Activated naive CD4-positive, alpha-beta T cell treated with anti-CD3 and anti-CD28 coated beads, Interleukin-2, amount 10 ng/mL, durations not matched to agents 7 days and 5 days (primary cell): ENCODE measurements around the gene PIGT.
A peak's percentile ranks its signal among the peaks of the same experiment; 100 is the strongest.

Experiments
- CTCF ChIA-PET: fragments of 350-600 bp; sonication (Branson Sonifier 250); formaldehyde crosslinking; loops from one replicate; lab custom pipeline; 2021; ENCODE audit warnings: antibody characterized with exemption; lab: Charles Lee
- DNase-seq: peaks from one replicate; pipeline ENCODE4 v3.0.0-alpha.2; 2020
- H3K27ac Mint-ChIP-seq: one replicate; pipeline ENCODE4 v1.8.0; 2021; ENCODE audit warnings: mild to moderate bottlenecking, moderate library complexity, mixed read lengths
- H3K27me3 Mint-ChIP-seq: one replicate; pipeline ENCODE4 v1.8.0; 2021; ENCODE audit warnings: mild to moderate bottlenecking, mixed read lengths
- H3K36me3 Mint-ChIP-seq: one replicate; pipeline ENCODE4 v1.8.0; 2021; ENCODE audit warnings: mixed read lengths
- H3K4me1 Mint-ChIP-seq: one replicate; pipeline ENCODE4 v1.8.0; 2021; ENCODE audit warnings: mixed read lengths
- H3K4me3 Mint-ChIP-seq: one replicate; pipeline ENCODE4 v1.8.0; 2021; ENCODE audit warnings: mild to moderate bottlenecking, moderate library complexity, mixed read lengths
- H3K9me3 Mint-ChIP-seq: one replicate; pipeline ENCODE4 v1.8.0; 2021; ENCODE audit warnings: mixed read lengths

Gene PIGT

DNA sequence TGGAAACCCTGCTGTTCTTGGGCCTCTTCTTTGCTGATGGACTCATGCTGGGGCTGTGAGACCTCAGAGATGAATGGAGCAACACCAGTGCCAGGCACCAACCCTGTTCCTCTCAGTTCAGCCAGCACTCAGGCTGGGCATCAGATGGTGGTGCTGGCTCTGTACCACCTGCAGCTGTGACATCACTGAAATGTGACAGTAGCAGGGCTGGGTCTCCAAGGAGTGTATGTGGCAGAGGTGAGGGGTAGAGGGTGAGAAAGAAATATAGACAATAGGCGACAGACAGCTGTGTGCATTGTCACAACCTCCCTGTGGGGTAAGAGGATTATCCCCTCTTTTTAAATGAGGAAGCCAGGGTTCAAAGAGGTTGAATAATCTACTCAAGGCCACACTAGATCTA lies 37.8 kb upstream of the PIGT start, which contains the start of gene TP53TG5:
Gene TP53TG5, minus strand, starts transcription at position 135 of the 400 bp plus-strand sequence. Its CDS starts 89 bp downstream, at position 46.
- H3K27me3 Mint-ChIP-seq, result no peaks in the 10 kb centered on the region
- H3K4me3 Mint-ChIP-seq, result no peak within 1 kb of the TSS
- CTCF ChIA-PET, result interaction anchor here (9.0 to 20.1 kb wide), 2 partner anchors 56 to 73 kb away, joined by 72 to 382 read pairs; no protein-coding TSS in a partner anchor
- no peak within 1 kb of the TSS for H3K27ac Mint-ChIP-seq
- peaks cover 16% of the 10 kb centered on the region for H3K4me1 Mint-ChIP-seq
- no peaks in the 10 kb centered on the region for H3K36me3 Mint-ChIP-seq
- DNase-seq, result no peak
- H3K9me3 Mint-ChIP-seq, result no peaks in the 10 kb centered on the region

DNA sequence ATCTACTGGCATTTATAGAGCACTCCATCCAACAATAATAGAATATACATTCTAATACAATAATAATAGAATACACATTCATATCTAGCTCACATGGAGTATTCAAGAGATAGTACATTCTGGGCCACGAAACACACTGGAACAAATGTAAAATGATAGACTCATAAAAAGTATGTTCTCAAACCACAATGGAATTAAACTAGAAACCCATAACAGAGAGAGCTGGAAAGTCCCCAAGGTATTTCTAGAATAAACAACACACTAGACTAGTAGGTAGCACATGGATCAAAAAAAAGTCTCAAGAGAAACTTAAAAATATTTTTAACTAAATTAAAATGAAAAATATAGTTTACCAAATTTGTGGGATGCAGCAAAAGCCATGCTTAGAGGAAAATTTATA lies 28.7 kb upstream of the PIGT start:
- no peak overlapping the region for H3K4me3 Mint-ChIP-seq
- H3K27ac Mint-ChIP-seq, result no peak overlapping the region
- CTCF ChIA-PET, result interaction anchor here (1.0 to 7.3 kb wide), 3 partner anchors 13 to 68 kb away, joined by 3 to 24 read pairs (median 3); no protein-coding TSS in a partner anchor
- H3K4me1 Mint-ChIP-seq, result no peaks in the 10 kb centered on the region
- H3K36me3 Mint-ChIP-seq, result no peaks in the 10 kb centered on the region
- peaks cover 2% of the 10 kb centered on the region for H3K9me3 Mint-ChIP-seq
- DNase-seq, result no peak
- H3K27me3 Mint-ChIP-seq, result no peaks in the 10 kb centered on the region

DNA sequence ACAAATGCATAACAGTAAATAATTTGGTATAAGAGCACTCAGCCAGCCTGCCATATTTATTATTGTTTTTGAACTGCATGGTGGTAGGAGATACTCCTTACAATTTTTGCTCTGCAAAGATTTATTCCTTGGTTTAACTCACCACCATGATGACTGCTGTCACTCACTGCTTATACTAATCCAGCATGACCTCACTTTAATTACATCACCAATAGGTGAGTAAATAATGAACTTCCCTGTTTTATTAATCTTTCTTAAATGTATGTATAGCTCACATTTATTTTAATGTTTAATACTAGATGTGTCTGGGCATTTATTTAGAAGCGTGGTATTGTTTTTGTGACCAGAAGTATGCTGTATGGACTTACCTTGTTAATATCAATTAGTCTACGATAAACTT lies 25.0 kb upstream of the PIGT start:
- Mint-ChIP-seq H3K4me3 (no peak overlapping the region), H3K27ac (no peak overlapping the region), H3K36me3 (no peaks in the 10 kb centered on the region), H3K9me3 (peaks cover 2% of the 10 kb centered on the region), H3K27me3 (no peaks in the 10 kb centered on the region), H3K4me1 (no peaks in the 10 kb centered on the region)
- CTCF ChIA-PET, result no interaction called here
- no peak for DNase-seq

DNA sequence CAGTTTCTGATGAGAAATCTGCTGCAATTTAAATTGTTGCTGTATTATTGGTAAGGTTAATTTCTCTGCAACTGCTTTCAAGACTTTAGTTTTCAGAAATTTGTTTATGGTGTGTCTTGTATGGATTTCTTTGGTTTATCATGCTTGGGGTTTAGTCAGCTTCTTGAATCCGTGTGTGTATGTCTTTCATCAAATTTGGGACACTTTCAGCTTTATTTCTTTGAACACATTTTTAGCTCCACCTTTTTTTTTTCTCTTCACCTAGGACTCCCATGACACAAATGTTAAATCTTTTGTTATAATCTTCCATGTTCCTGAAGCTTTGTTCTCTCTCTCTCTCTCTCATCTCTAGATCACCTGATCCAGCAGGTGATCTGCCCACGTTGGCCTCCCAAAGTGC lies 24.4 kb upstream of the PIGT start:
- H3K4me1 Mint-ChIP-seq, result no peaks in the 10 kb centered on the region
- no peak overlapping the region for H3K4me3 Mint-ChIP-seq
- H3K36me3 Mint-ChIP-seq, result no peaks in the 10 kb centered on the region
- no peak for DNase-seq
- no peak overlapping the region for H3K27ac Mint-ChIP-seq
- no peaks in the 10 kb centered on the region for H3K27me3 Mint-ChIP-seq
- CTCF ChIA-PET, result interaction anchor here (1.0 kb wide), 1 partner anchor 295 kb away, joined by 3 read pairs; no protein-coding TSS in a partner anchor
- H3K9me3 Mint-ChIP-seq, result peaks cover 2% of the 10 kb centered on the region

DNA sequence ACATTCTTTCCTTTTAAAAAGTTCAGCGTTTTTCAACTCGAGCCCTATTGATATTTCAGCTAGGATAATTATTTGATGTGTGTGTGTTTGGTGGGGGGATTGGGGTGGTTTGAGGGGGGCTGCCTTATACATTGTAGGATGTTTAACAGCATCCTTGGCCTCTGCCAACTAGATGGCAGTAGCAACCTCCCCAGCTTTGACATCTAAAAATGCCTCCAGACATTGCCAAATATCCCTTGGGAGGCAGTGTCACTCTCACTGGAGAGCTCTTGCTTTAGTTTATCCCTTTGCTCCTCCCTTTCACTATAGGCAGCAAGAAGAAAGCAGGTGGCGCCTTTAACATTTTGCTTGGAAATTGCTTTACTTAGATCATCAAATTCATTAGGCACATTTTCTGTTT lies 23.2 kb upstream of the PIGT start:
- H3K4me3 Mint-ChIP-seq, result no peak overlapping the region
- DNase-seq, result no peak
- H3K4me1 Mint-ChIP-seq, result no peaks in the 10 kb centered on the region
- H3K9me3 Mint-ChIP-seq, result no peaks in the 10 kb centered on the region
- no peak overlapping the region for H3K27ac Mint-ChIP-seq
- H3K36me3 Mint-ChIP-seq, result no peaks in the 10 kb centered on the region
- CTCF ChIA-PET, result interaction anchor here (1.4 to 3.6 kb wide), 2 partner anchors 19 to 44 kb away, joined by 3 to 12 read pairs; no protein-coding TSS in a partner anchor
- H3K27me3 Mint-ChIP-seq, result no peaks in the 10 kb centered on the region

DNA sequence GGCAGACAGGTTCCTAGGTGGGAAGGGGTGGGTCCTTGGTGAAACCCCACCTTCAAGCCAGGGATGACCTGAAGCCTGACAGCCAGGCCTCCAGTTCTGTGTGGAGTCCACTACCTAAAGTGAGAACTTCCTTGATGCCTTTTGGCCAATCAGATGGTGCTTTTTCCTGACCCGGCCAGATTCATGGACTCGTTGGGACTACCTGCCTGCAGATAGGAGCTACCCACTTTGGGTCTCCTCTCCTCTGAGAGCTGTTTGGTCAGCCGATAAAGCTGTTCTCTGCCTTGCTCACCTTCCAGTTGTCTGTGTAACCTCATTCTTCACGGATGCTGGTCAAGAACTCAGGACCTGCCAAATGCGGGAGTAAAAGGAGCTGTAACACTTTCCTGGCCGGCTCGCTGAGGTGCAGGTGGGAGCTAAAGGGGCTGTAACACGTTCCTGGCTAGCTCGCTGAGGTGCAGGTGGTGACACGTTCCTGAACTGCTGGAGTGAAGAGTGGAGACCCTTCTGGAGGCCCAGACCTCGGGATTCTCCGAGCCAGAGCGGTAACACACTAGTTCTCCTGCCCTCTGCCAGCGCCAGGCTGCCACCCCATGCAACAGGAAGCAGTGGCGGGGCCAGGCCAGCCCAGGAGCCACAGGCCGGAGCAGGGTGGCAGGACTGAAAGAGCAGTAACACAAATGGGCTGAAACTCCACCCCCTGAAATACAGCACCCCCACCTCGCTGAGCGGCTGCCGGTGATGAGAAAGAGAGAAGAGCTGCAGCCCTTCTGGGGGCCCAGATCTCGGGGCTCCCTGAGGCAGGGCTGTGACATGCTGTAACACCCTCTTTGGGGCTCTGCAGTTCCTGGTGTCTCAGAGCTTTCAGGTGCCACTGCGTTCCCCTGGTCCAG lies 21.5 kb upstream of the PIGT start:
- Mint-ChIP-seq H3K9me3 (peaks cover 2% of the 10 kb centered on the region), H3K27me3 (peaks cover 1% of the 10 kb centered on the region), H3K27ac (no peak overlapping the region), H3K36me3 (no peaks in the 10 kb centered on the region), H3K4me1 (no peaks in the 10 kb centered on the region), H3K4me3 (no peak overlapping the region)
- DNase-seq, result no peak
- CTCF ChIA-PET, result interaction anchor here (1.0 to 3.6 kb wide), 2 partner anchors 43 to 61 kb away, joined by 3 to 12 read pairs; no protein-coding TSS in a partner anchor

DNA sequence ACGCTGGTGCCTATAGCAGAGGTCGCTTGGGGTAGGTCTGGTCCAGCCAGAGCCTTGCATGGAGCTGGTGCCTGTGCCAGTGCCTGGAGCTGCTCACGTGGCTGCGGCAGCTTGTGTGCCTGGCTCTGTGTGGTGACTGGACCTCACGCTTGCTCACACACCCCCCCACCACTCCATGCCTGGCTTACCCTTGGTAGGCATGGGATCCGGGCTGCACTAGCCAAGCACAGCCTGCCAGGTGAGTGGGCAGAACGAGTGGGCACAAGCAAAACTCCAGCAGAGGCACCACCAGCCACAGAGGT lies 20.9 kb upstream of the PIGT start:
- Mint-ChIP-seq H3K27me3 (peaks cover 3% of the 10 kb centered on the region), H3K4me3 (no peak overlapping the region), H3K36me3 (peaks cover 5% of the 10 kb centered on the region), H3K9me3 (peaks cover 8% of the 10 kb centered on the region), H3K27ac (no peak overlapping the region), H3K4me1 (no peaks in the 10 kb centered on the region)
- DNase-seq, result no peak
- CTCF ChIA-PET, result interaction anchor here (1.0 to 3.6 kb wide), 2 partner anchors 42 to 60 kb away, joined by 3 to 12 read pairs; no protein-coding TSS in a partner anchor

DNA sequence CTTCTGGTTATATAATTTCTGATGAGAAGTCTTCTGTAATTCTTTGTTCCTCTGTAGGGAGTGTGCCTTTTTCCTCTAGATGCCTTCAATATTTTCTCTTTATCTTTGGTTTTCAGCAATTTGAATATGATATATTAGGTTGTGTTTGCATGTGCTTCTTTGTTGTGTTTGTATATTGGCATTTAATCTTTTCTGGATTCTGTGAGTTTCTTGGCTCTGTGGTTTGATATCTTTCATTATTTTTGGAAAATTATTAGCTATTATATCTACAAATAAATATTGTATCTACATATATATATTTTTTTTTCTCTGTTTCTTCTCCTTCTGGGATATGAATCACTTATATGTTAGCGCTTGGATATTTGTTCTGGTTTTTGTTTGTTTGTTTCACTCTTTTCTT lies 16.9 kb upstream of the PIGT start:
- CTCF ChIA-PET, result interaction anchor here (1.0 kb wide), 1 partner anchor 36 kb away, joined by 3 read pairs; the partner anchor contains the start of gene SYS1

DNA sequence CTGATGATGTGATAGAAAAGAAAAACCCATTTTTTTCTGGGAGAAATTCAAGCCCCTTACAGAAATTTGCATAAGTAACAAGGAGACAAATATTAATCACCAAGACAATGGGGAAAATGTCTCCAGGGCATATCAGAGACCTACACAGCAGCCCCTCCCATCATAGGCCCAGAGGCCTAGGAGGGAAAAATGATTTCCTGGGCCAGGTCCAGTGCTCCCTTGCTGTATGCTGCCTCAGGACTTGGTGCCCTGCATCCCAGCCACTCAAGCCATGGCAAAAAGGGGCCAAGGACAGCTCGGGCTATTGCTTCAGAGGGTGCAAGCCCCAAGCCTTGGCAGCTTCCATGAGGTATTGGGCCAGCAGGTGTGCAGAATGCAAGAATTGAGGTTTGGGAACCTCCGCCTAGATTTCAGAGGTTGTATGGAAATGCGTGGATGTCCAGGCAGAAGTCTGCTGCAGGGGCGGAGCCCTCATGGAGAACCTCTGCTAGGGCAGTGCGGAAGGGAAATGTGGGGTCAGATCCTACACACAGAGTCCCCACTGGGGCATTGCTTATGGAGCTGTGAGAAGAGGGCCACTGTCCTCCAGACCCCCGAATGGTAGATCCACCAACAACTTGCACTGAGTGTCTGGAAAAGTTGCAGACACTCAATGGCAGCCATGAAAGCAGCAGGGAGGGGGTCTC lies 15.5 kb upstream of the PIGT start:
- H3K9me3 Mint-ChIP-seq, result peaks cover 28% of the 10 kb centered on the region
- H3K4me1 Mint-ChIP-seq, result peaks cover 7% of the 10 kb centered on the region
- CTCF ChIA-PET, result interaction anchor here (1.3 kb wide), 1 partner anchor 37 kb away, joined by 3 read pairs; no protein-coding TSS in a partner anchor

More for the DNA sequence above, 16.9 kb upstream of the PIGT start:
- Mint-ChIP-seq H3K27ac (no peak overlapping the region), H3K36me3 (peaks cover 11% of the 10 kb centered on the region), H3K4me3 (no peak overlapping the region), H3K27me3 (peaks cover 10% of the 10 kb centered on the region), H3K4me1 (no peaks in the 10 kb centered on the region), H3K9me3 (peaks cover 28% of the 10 kb centered on the region)
- DNase-seq, result no peak

DNA sequence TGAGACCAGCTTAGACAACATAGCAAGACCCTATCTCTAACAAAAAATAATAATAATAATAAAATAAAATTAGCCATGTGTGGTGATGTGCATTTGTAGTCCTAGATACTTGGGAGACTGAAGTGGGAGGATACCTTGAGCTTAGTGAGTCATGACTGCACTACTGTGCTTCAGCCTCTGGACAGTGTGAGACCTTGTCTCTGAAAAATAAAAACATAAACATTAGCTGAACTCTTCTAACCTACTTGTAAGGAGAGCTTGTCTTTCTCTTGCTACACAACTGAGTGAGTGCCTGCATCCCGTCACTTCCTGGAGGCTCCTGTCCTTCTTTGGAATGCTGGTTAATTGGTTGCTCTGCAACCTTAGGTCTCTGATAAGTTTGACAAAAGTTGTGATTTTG lies 13.0 kb upstream of the PIGT start:
- DNase-seq, result no peak
- peaks cover 28% of the 10 kb centered on the region for H3K9me3 Mint-ChIP-seq
- H3K36me3 Mint-ChIP-seq, result peaks cover 11% of the 10 kb centered on the region
- peaks cover 44% of the 10 kb centered on the region for H3K27me3 Mint-ChIP-seq
- peaks cover 15% of the 10 kb centered on the region for H3K4me1 Mint-ChIP-seq
- no peak overlapping the region for H3K4me3 Mint-ChIP-seq
- CTCF ChIA-PET, result interaction anchor here (1.3 to 3.1 kb wide), 2 partner anchors 34 to 109 kb away, joined by 5 to 8 read pairs; no protein-coding TSS in a partner anchor
- no peak overlapping the region for H3K27ac Mint-ChIP-seq

More for the DNA sequence above, 15.5 kb upstream of the PIGT start:
- DNase-seq, result no peak
- peaks cover 11% of the 10 kb centered on the region for H3K36me3 Mint-ChIP-seq
- H3K4me3 Mint-ChIP-seq, result no peak overlapping the region
- H3K27ac Mint-ChIP-seq, result no peak overlapping the region
- peaks cover 20% of the 10 kb centered on the region for H3K27me3 Mint-ChIP-seq

DNA sequence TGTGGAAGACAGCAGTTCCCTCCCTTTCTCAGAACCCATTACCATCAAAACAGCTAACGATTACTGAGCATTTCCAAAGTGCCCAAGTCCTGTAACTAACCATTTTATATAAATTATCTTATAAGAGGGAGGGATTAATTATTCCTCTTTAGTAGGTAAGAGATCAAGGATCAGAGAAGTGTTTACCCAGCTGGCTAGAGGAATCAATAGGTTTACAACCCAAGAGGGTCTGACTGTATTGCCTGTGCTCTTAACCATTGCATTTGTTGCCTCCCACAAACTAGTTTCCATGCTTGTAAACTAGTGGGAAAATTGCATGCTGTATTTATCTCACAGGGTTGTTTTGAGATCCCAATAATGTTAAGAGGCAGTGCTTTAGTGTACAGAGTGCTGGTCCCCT lies 11.5 kb upstream of the PIGT start:
- H3K36me3 Mint-ChIP-seq, result peaks cover 11% of the 10 kb centered on the region
- peaks cover 16% of the 10 kb centered on the region for H3K4me1 Mint-ChIP-seq
- CTCF ChIA-PET, result interaction anchor here (0.7 to 3.1 kb wide), 5 partner anchors 29 to 47 kb away, joined by 3 to 8 read pairs (median 4); partner anchors contain the start of gene SYS1
- H3K27ac Mint-ChIP-seq, result no peak overlapping the region
- peaks cover 25% of the 10 kb centered on the region for H3K9me3 Mint-ChIP-seq
- H3K4me3 Mint-ChIP-seq, result peak overlapping the region; percentile 62
- H3K27me3 Mint-ChIP-seq, result peaks cover 52% of the 10 kb centered on the region
- no peak for DNase-seq

DNA sequence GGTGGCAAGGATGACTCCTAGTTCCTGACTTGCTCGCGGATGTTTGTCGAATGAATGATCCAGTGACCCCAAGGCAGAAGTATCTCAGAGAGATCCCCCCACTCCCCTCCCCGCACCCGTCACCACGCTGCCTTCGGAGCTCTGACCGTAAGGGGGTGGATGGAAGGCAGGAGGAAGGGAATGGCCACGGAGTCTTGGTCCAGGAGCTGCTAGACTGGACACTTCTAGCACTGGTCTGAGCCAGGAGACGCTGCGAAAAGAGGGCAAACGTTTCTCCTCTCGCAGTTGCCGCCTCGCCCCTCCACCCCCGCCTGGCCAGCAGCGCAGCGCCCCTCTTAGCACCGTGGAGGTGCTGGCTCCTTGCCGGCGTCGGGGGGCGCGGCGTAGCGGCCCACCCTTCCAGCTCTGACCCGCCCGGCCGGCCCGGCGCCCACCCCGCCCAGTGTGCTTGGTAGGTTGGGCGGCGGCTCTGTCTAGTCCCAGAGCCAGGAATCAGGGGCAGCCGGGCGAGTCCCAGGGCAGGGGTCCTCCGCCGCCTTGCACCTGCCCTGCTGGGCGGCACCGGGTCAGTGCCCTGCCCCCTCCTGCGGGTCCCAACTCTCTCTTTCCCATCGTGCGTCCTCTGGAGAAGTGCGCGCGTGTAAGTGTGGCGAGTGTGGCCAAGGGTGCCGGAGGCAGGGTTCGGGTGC lies 10.2 kb upstream of the PIGT start:
- H3K4me3 Mint-ChIP-seq, result peak overlapping the region; percentile 79
- H3K4me1 Mint-ChIP-seq, result peaks cover 16% of the 10 kb centered on the region
- peaks cover 6% of the 10 kb centered on the region for H3K36me3 Mint-ChIP-seq
- CTCF ChIA-PET, result interaction anchor here (1.3 kb wide), 1 partner anchor 35 kb away, joined by 3 read pairs; no protein-coding TSS in a partner anchor
- peak; percentile 31 for DNase-seq
- H3K9me3 Mint-ChIP-seq, result peaks cover 13% of the 10 kb centered on the region
- no peak overlapping the region for H3K27ac Mint-ChIP-seq
- peaks cover 50% of the 10 kb centered on the region for H3K27me3 Mint-ChIP-seq

DNA sequence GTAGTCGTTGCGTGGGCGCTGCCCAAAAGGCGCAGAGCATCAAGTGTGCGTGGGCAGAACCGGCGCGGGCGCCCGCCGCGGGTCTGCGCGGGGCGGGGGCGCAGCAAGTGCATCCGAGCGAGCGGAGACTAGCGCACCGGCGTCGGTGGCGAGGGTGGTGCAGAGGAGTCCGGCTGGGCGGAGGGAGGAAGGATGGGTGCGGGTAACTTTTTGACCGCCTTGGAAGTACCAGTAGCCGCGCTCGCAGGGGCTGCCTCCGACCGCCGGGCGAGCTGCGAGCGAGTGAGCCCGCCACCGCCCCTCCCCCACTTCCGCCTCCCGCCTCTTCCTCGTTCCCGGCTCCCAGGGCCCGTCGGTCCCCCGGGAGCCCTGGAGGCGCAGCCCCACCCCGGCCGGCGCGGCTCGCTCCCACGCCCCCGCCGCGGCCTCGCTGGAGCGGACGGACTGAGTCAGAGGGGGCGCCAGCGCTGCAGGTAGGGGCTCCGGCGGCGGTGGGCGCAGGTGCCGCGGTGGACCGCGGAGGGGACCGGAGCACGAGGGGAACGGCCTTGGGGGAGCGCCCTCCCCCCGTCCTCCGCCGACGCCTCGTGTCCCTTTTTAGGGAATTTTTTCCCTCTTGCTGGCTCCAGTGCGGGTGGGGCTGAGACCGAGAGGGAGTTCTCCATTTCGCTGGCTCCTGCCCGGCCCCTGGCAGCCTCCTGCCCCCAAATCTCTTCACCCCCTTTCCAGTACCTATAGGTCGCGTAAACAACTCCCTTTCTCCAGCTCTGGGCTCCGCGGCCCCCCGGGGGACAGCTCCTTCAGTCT lies 9.5 kb upstream of the PIGT start:
- Mint-ChIP-seq H3K9me3 (peaks cover 7% of the 10 kb centered on the region), H3K4me3 (peak overlapping the region; percentile 79), H3K4me1 (peaks cover 16% of the 10 kb centered on the region), H3K27me3 (peaks cover 50% of the 10 kb centered on the region), H3K36me3 (peaks cover 8% of the 10 kb centered on the region), H3K27ac (no peak overlapping the region)
- peak; percentile 67 for DNase-seq
- CTCF ChIA-PET, result interaction anchor here (0.9 to 1.6 kb wide), 5 partner anchors 9 to 112 kb away, joined by 4 to 8 read pairs (median 5); partner anchors contain the start of genes PIGT and SYS1
